PC-3 (cell line): ENCODE measurements around the gene C11orf24. TPM values are rescaled to one million over a fixed set of nuclear protein-coding genes. Genes with fewer than 3 reads are reported as not detected.

Experiments used
- ATAC-seq: fragments of 200-7000 bp; cut with Tn5 transposase; 2 replicates; pipeline ENCODE4 v1.9.1; 2020; ENCODE audit warnings: mild to moderate bottlenecking, moderate library complexity
- BruUV-seq: library from RNA; stranded (reverse); fragments of 400-500 nt; replicated peaks from 2 replicates; lab custom pipeline; 2021; lab: Mats Ljungman, UMichigan
- CTCF ChIA-PET: fragments of 300-600 bp; sonication (Branson Sonifier 250); formaldehyde crosslinking; loops from one replicate; lab custom pipeline; 2022; ENCODE audit warnings: antibody characterized with exemption; lab: Charles Lee
- POLR2A ChIA-PET: fragments of 300-600 bp; sonication (Branson Sonifier 250); formaldehyde crosslinking; loops from one replicate; lab custom pipeline; 2022; ENCODE audit warnings: antibody characterized with exemption; ENCODE audit not compliant: unreplicated experiment; lab: Charles Lee
- DNase-seq: peaks from one replicate; pipeline ENCODE4 v3.0.0-alpha.2; 2015
- H2AFZ ChIP-seq: fragments of 300-600 bp; sonication (generic); 2 replicates; pipeline ENCODE4 v1.6.0; 2016; ENCODE audit warnings: antibody characterized with exemption, low read length
- H3F3A ChIP-seq: fragments of 300-600 bp; sonication (generic); one replicate; pipeline ENCODE4 v1.6.0; 2017; ENCODE audit warnings: antibody characterized with exemption, low read length, control low read depth, mild to moderate bottlenecking; ENCODE audit not compliant: unreplicated experiment
- H3K27ac ChIP-seq: fragments of 300-600 bp; sonication (generic); 2 replicates; pipeline ENCODE4 v1.5.1; 2016; ENCODE audit warnings: mild to moderate bottlenecking, low read length
- H3K27me3 ChIP-seq: fragments of 300-600 bp; sonication (generic); 2 replicates; pipeline ENCODE4 v1.6.1; 2016; ENCODE audit warnings: low read length, mixed read lengths
- H3K36me3 ChIP-seq: fragments of 300-600 bp; sonication (generic); 2 replicates; pipeline ENCODE4 v1.6.1; 2016; ENCODE audit warnings: low read depth, mixed run types, low read length, mixed read lengths
- H3K4me1 ChIP-seq: fragments of 300-600 bp; sonication (generic); 2 replicates; pipeline ENCODE4 v1.5.1; 2016; ENCODE audit warnings: low read length; ENCODE audit not compliant: insufficient read depth
- H3K4me2 ChIP-seq: fragments of 300-600 bp; sonication (generic); 2 replicates; pipeline ENCODE4 v1.6.0; 2016; ENCODE audit warnings: low read length
- H3K4me3 ChIP-seq: fragments of 300-600 bp; sonication (generic); 2 replicates; pipeline ENCODE4 v1.5.1; 2016; ENCODE audit warnings: mild to moderate bottlenecking, low read length, mixed read lengths
- H3K79me2 ChIP-seq: fragments of 300-600 bp; sonication (generic); 2 replicates; pipeline ENCODE4 v1.6.1; 2017; ENCODE audit warnings: low read length, mixed read lengths
- H3K9ac ChIP-seq: fragments of 300-600 bp; sonication (generic); 2 replicates; pipeline ENCODE4 v1.6.0; 2016; ENCODE audit warnings: mild to moderate bottlenecking, low read length
- H3K9me2 ChIP-seq: fragments of 300-600 bp; sonication (generic); replicated peaks from 2 replicates; pipeline ENCODE4 v1.6.1; 2016; ENCODE audit warnings: mixed run types, low read length, mixed read lengths
- H3K9me3 ChIP-seq: fragments of 300-600 bp; sonication (generic); 2 replicates; pipeline ENCODE4 v1.6.1; 2016; ENCODE audit warnings: low read length, mixed read lengths
- H4K20me1 ChIP-seq: fragments of 300-600 bp; sonication (generic); 2 replicates; pipeline ENCODE4 v1.6.1; 2016; ENCODE audit warnings: low read length, mixed read lengths
- EZH2 ChIP-seq: fragments of 300-600 bp; sonication (generic); IDR thresholded peaks from one replicate; pipeline ENCODE4 v1.6.1; 2017; ENCODE audit warnings: antibody characterized with exemption, mild to moderate bottlenecking, low read length; ENCODE audit not compliant: unreplicated experiment
- EZH2phosphoT487 ChIP-seq: fragments of 300-600 bp; sonication (generic); IDR thresholded peaks from 2 replicates; pipeline ENCODE4 v1.6.1; 2018; ENCODE audit warnings: mild to moderate bottlenecking, antibody characterized with exemption, low read length, borderline replicate concordance
- intact Hi-C: fragments of 100-400 bp; cut with micrococcal nuclease; formaldehyde crosslinking; loops from 2 replicates; pipeline ENCODE4 v1.9.0; 2023
- total RNA-seq: library from RNA; depleted of rRNA; stranded (reverse); fragments of >200 nt; gene quantifications from 2 replicates; pipeline ENCODE4 v1.2.3, GENCODE V29; 2014
- TF ChIP-seq, protein P1 (sequence below): fragments of 300-600 bp; sonication (generic); conservative IDR thresholded peaks from 2 replicates; pipeline ENCODE4 v1.5.1; 2017; ENCODE audit warnings: antibody characterized with exemption, low read depth, mild to moderate bottlenecking, low read length

Gene C11orf24
- total RNA-seq, 1 experiment from 2014 or later = 75.9 TPM

DNA sequence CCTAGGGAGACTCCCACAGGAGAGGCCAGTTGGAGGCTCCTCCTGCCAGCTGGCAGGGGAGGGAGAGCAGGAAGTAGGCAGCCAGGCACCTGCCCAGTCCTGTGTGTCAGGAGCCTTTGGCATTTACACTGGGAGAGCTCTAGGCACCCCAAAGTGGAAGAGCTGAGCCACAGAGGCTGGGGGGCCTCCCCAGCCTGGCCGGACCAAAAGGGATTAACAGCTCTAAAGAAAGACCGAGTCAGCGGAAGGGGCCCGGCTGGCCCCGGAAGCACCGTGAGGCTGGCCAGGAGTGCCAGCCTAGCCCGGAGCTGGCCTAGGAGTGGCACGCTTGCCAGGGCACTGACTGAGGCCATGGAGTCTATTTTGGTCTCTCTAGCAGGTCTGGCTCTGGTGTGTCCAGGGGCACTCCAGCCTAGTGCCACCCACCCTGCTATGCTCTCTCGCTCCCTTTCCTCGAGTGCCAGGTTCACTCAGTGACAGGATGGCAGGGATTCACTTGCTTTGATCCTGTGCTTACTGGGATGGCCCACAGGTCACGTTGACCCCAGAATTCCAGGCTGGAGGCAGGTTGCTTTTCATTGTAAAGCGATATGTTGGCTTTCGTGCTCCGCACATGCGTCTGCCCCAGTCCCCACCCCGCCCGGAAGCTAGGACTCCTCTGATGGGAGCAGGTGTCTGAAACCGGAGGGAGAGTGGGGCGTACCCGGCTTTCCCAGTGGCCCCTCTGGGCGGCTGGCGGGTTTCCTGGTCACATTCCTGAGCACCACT is 55.4 kb downstream of the C11orf24 start:
- Histone ChIP-seq H2AFZ (no peak overlapping the region), H3K4me2 (no peak overlapping the region), H3K27me3 (no peaks in the 10 kb centered on the region), H3K9ac (no peak overlapping the region), H3K9me2 (no peaks in the 10 kb centered on the region), H3K79me2 (peaks cover 13% of the 10 kb centered on the region), H3K4me3 (no peak overlapping the region), H4K20me1 (peaks cover 11% of the 10 kb centered on the region; the same call in 1 of the 2 replicates), H3K27ac (no peak overlapping the region), H3F3A (no peaks in the 10 kb centered on the region), H3K9me3 (no peaks in the 10 kb centered on the region), H3K4me1 (peaks cover 7% of the 10 kb centered on the region), H3K36me3 (no peaks in the 10 kb centered on the region)
- POLR2A ChIA-PET = no interaction called here
- TF ChIP-seq EZH2 (no peak), EZH2phosphoT487 (no peak)
- TF ChIP-seq, protein P1, sequence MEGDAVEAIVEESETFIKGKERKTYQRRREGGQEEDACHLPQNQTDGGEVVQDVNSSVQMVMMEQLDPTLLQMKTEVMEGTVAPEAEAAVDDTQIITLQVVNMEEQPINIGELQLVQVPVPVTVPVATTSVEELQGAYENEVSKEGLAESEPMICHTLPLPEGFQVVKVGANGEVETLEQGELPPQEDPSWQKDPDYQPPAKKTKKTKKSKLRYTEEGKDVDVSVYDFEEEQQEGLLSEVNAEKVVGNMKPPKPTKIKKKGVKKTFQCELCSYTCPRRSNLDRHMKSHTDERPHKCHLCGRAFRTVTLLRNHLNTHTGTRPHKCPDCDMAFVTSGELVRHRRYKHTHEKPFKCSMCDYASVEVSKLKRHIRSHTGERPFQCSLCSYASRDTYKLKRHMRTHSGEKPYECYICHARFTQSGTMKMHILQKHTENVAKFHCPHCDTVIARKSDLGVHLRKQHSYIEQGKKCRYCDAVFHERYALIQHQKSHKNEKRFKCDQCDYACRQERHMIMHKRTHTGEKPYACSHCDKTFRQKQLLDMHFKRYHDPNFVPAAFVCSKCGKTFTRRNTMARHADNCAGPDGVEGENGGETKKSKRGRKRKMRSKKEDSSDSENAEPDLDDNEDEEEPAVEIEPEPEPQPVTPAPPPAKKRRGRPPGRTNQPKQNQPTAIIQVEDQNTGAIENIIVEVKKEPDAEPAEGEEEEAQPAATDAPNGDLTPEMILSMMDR = no peak
- CTCF ChIA-PET = no interaction called here
- intact Hi-C loops = loop anchor here (10.0 kb wide), 1 partner anchor 202 kb away; the partner anchor contains the start of gene ALDH3B1
- DNase-seq (peak; percentile 15), ATAC-seq (no peak)
- BruUV-seq = no TSS peak

DNA sequence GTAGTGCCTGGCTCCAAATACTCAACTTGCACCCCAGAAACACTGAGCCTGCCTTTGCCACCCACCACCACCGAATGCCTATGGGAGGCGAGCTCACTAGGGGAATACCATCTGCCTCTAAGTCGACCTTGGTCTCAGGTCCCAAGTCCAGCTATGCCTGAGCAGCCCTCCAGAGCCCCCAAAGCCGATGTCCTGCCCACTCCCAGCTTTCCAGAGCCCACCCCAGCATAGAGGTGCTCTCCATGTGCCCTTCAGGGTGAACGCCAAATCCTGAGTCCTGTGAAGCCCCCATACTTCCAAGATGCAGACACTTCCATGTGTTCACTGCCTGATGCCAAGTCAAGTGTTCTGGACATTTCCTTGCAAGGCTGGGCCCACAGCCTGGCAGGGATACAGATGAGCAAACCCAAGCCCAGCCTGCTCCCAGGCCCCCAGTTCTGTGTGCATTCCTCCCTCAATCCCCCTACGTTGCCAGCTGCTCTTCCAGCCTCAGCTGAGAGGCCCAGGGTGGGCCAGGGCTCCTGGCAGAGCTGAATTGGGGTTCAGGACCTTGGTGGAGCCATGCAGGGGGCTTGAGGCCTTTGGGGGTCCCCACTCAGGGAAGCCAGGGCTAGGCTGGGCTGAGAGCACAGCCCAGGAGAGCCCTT is 56.1 kb downstream of the C11orf24 start:
- no peak overlapping the region for H3K9ac ChIP-seq
- H3K79me2 ChIP-seq = peaks cover 20% of the 10 kb centered on the region
- peaks cover 18% of the 10 kb centered on the region; the same call in 1 of the 2 replicates for H4K20me1 ChIP-seq
- intact Hi-C loops = loop anchor here (10.0 kb wide), 1 partner anchor 201 kb away; the partner anchor contains the start of gene ALDH3B1
- H3K9me3 ChIP-seq = no peaks in the 10 kb centered on the region
- TF ChIP-seq, protein P1 = no peak
- TF ChIP-seq EZH2phosphoT487 = no peak
- TF ChIP-seq EZH2 = no peak
- ChIA-PET CTCF (no interaction called here), POLR2A (no interaction called here)
- no peaks in the 10 kb centered on the region for H3K36me3 ChIP-seq
- H3K4me2 ChIP-seq = no peak overlapping the region
- H3K27ac ChIP-seq = no peak overlapping the region
- DNase-seq (no peak), ATAC-seq (no peak)
- no peak overlapping the region for H2AFZ ChIP-seq
- no peak overlapping the region for H3K4me3 ChIP-seq
- H3K9me2 ChIP-seq = no peaks in the 10 kb centered on the region
- H3F3A ChIP-seq = no peaks in the 10 kb centered on the region
- no TSS peak for BruUV-seq
- no peaks in the 10 kb centered on the region for H3K27me3 ChIP-seq
- peaks cover 11% of the 10 kb centered on the region for H3K4me1 ChIP-seq

DNA sequence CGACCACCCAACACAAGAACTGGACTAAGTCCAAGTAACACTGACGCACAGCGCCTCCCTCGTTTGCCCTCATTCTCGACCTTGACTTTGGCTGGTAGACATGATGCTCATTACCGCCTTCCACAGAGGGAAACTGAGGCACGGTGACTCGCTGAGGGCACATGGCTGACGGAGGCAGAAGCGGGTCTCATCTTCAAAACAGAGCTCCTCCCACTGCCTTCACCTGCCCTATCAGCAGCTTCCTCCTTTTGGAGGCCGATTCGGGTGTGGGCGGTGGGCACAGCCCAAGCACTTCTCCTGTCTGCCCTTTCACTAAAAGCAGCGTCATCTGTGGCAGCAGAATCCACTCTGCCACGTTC is 56.7 kb downstream of the C11orf24 start:
- H3K27me3 ChIP-seq = no peaks in the 10 kb centered on the region
- H3K9me2 ChIP-seq = no peaks in the 10 kb centered on the region
- no peak overlapping the region for H3K4me3 ChIP-seq
- no peak overlapping the region for H2AFZ ChIP-seq
- peaks cover 11% of the 10 kb centered on the region for H3K4me1 ChIP-seq
- ATAC-seq (no peak), DNase-seq (no peak)
- H3K36me3 ChIP-seq = no peaks in the 10 kb centered on the region
- no peaks in the 10 kb centered on the region for H3F3A ChIP-seq
- intact Hi-C loops = loop anchor here (10.0 kb wide), 1 partner anchor 200 kb away; the partner anchor contains the start of gene ALDH3B1
- no peak overlapping the region for H3K9ac ChIP-seq
- peaks cover 25% of the 10 kb centered on the region for H3K79me2 ChIP-seq
- CTCF ChIA-PET = no interaction called here
- H4K20me1 ChIP-seq = peaks cover 23% of the 10 kb centered on the region
- POLR2A ChIA-PET = no interaction called here
- no TSS peak for BruUV-seq
- no peak overlapping the region for H3K4me2 ChIP-seq
- H3K9me3 ChIP-seq = no peaks in the 10 kb centered on the region
- no peak for TF ChIP-seq EZH2phosphoT487
- TF ChIP-seq, protein P1 = no peak
- no peak for TF ChIP-seq EZH2
- no peak overlapping the region for H3K27ac ChIP-seq
